Pericardium fibroblast (primary cell): Measurements from ENCODE around the gene DUXA. TPM values are rescaled to one million over a fixed set of nuclear protein-coding genes. Genes with fewer than 3 reads are reported as not detected.

Experiments
- total RNA-seq: library from RNA; depleted of rRNA; stranded (reverse); fragments of >200 nt; gene quantifications from 2 replicates; pipeline ENCODE4 v1.2.3, GENCODE V29; 2015

Gene DUXA
- total RNA-seq, result not detected in 2 replicates

DNA sequence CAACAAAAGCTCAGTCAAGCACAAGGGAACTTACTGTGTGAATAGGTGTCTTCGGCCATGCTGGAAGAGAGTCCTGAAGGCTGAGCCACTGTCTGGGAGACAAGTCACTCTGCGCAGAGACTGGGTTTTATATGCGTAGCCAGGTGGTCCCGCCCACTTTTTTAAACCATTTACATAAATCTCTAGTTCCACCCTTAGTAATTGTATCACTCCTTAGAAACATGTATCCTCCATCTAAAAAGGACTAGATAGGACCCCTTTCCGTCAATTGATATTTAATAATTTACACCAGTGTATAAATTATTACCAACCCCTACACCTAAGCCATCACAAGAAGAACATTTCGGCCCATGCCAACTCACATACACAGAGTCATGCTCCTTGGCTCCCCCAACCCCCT, at the start of gene DUXA:
Gene DUXA, minus strand, starts transcription at position 101 of the 400 bp plus-strand sequence. Its CDS starts 42 bp downstream, at position 59.

GRCh38 chr19:57191141-57192076, 24.1 kb upstream of the DUXA start, which contains the start of gene ZNF264:
Gene ZNF264 (plus strand): TSS chr19:57191500. CDS start chr19:57191914, 414 bp downstream.

Other genes with a start within 250 kb of the DUXA start
- gene USP29, start 47.5 kb downstream of the DUXA start, total RNA-seq, result not detected in 2 replicates
- not detected in 2 replicates for gene ZIM3, start 22.3 kb downstream of the DUXA start, total RNA-seq
- 10.3 and 22.5 TPM in 2 replicates for gene ZNF264, start 24.0 kb upstream of the DUXA start, total RNA-seq
- gene AURKC, start 63.5 kb upstream of the DUXA start, total RNA-seq, result 0.09 TPM in 1 of 2 replicates, not detected in the other
- 6.4 and 9.2 TPM in 2 replicates for gene ZNF805, start 73.1 kb upstream of the DUXA start, total RNA-seq
- gene ZNF460, start 113.0 kb upstream of the DUXA start, total RNA-seq, result 26.8 and 33.3 TPM in 2 replicates
- 3.7 and 4.6 TPM in 2 replicates for gene ZNF543, start 153.0 kb upstream of the DUXA start, total RNA-seq
- 5.4 and 6.5 TPM in 2 replicates for gene ZNF304, start 183.8 kb upstream of the DUXA start, total RNA-seq
- 25.3 and 28.2 TPM in 2 replicates for gene TRAPPC2B, start 196.1 kb upstream of the DUXA start, total RNA-seq
- gene ZNF547, start 196.1 kb upstream of the DUXA start, total RNA-seq, result 2.1 and 3.8 TPM in 2 replicates
- 14.4 and 28.1 TPM in 2 replicates for gene ZNF548, start 222.4 kb upstream of the DUXA start, total RNA-seq
- gene ZNF17, start 243.7 kb upstream of the DUXA start, total RNA-seq, result 1.9 and 4.3 TPM in 2 replicates